Astrocyte (in vitro differentiated cells and primary cell): Measurements from ENCODE around the gene CFH.

ENCODE experiments used
- CTCF ChIP-seq: IDR thresholded peaks from 2 replicates; pipeline ENCODE4 v1.5.1; 2011; ENCODE audit warnings: low read depth, mild to moderate bottlenecking, inconsistent platforms, low read length, moderate library complexity; ENCODE audit not compliant: insufficient read depth
- EZH2 ChIP-seq: IDR thresholded peaks from 2 replicates; pipeline ENCODE4 v1.6.1; 2012; ENCODE audit warnings: mild to moderate bottlenecking, low read length, inconsistent platforms; ENCODE audit not compliant: insufficient read depth

- TF ChIP-seq CTCF, result peak; percentile 42
- TF ChIP-seq EZH2, result no peak
These were observed 9.0 kb downstream of the CFH start for GRCh38 chr1:196660852-196661251.
